Measurements from ENCODE around the gene ARMC5.
"Not testable (repeated sequence)": the region's sequence is repeated elsewhere in the genome, so short reads cannot be mapped to it uniquely, and the experiment has no call there.

GRCh38 chr16:31439023-31439422, 20.3 kb upstream of the ARMC5 start:
- TF ChIP-seq EZH2phosphoT487 (IDR thresholded peaks at IDR 0.05; ENCODE audit: borderline replicate concordance); SP1 (IDR thresholded peaks at IDR 0.05; ENCODE audit: low read depth); POLR2A (IDR thresholded peaks at IDR 0.05; ENCODE audit: borderline replicate concordance, extremely low read depth, insufficient read depth, insufficient read length): not testable (repeated sequence)

All from HCT116 (cell line).